Smooth muscle cell (in vitro differentiated cells): ENCODE measurements around the gene CTNNA1. TPM values are rescaled to one million over a fixed set of nuclear protein-coding genes. Genes with fewer than 3 reads are reported as not detected.

Experiments
- DNase-seq: peaks from one replicate; lab custom pipeline; 2025; ENCODE audit not compliant: unreplicated experiment; lab: John Stamatoyannopoulos, UW
- H2AFZ ChIP-seq: fragments of 200-600 bp; sonication (generic); 2 replicates; pipeline ENCODE4 v1.6.0; 2016; ENCODE audit warnings: antibody characterized with exemption, low read depth, mild to moderate bottlenecking
- H3F3A ChIP-seq: fragments of 200-600 bp; sonication (generic); 2 replicates; pipeline ENCODE4 v1.6.0; 2017; ENCODE audit warnings: antibody characterized with exemption, low read depth
- H3K27ac ChIP-seq: fragments of 200-600 bp; sonication (generic); 2 replicates; pipeline ENCODE4 v1.5.1; 2016; ENCODE audit warnings: low read depth, mild to moderate bottlenecking
- H3K27me3 ChIP-seq: fragments of 200-600 bp; sonication (generic); 2 replicates; pipeline ENCODE4 v1.6.1; 2016; ENCODE audit warnings: low read depth, mild to moderate bottlenecking
- H3K36me3 ChIP-seq: fragments of 200-600 bp; sonication (generic); 2 replicates; pipeline ENCODE4 v1.5.1; 2016; ENCODE audit warnings: low read depth
- H3K4me1 ChIP-seq: fragments of 200-600 bp; sonication (generic); 2 replicates; pipeline ENCODE4 v1.5.1; 2016; ENCODE audit warnings: low read depth
- H3K4me2 ChIP-seq: fragments of 200-600 bp; sonication (generic); 2 replicates; pipeline ENCODE4 v1.6.0; 2016; ENCODE audit warnings: mild to moderate bottlenecking
- H3K4me3 ChIP-seq: fragments of 200-600 bp; sonication (generic); 2 replicates; pipeline ENCODE4 v1.5.1; 2016; ENCODE audit warnings: mild to moderate bottlenecking
- H3K79me2 ChIP-seq: fragments of 200-600 bp; sonication (generic); 2 replicates; pipeline ENCODE4 v1.6.0; 2016; ENCODE audit warnings: low read depth, mild to moderate bottlenecking
- H3K9ac ChIP-seq: fragments of 200-600 bp; sonication (generic); 2 replicates; pipeline ENCODE4 v1.6.0; 2016; ENCODE audit warnings: low read depth
- H3K9me3 ChIP-seq: fragments of 200-600 bp; sonication (generic); replicated peaks from 2 replicates; pipeline ENCODE4 v1.5.1; 2016; ENCODE audit warnings: low read depth
- H4K20me1 ChIP-seq: fragments of 200-600 bp; sonication (generic); 2 replicates; pipeline ENCODE4 v1.6.0; 2016; ENCODE audit warnings: low read depth
- CTCF ChIP-seq: fragments of 200-600 bp; sonication (generic); IDR thresholded peaks from 2 replicates; pipeline ENCODE4 v1.5.1; 2017; ENCODE audit warnings: borderline replicate concordance, mild to moderate bottlenecking, antibody characterized with exemption; ENCODE audit not compliant: insufficient read depth, poor library complexity, severe bottlenecking
- WGBS: methylation state at CpG from one replicate; pipeline ENCODE4 v1.1.7; 2016; ENCODE audit warnings: low lambda C conversion rate; 5-methylcytosine and 5-hydroxymethylcytosine counted together
- polyA plus RNA-seq: library from polyadenylated mRNA; unstranded; fragments of >200 nt; fragmentation: Nextera tagmentation; extraction: Ambion mirVana; gene quantifications from 2 replicates; pipeline ENCODE4 v1.2.1, GENCODE V29; 2016
- total RNA-seq: library from RNA; depleted of rRNA; stranded (reverse); fragments of >200 nt; gene quantifications from 2 replicates; pipeline ENCODE4 v1.2.3, GENCODE V29; 2014

Gene CTNNA1
- total and polyA plus RNA-seq, 2 experiments from 2014 or later = 149 to 251 TPM

- no peak overlapping the region for H2AFZ ChIP-seq
- no peaks in the 10 kb centered on the region for H3K4me1 ChIP-seq
- H3K79me2 ChIP-seq = peaks cover 38% of the 10 kb centered on the region
- peaks cover 21% of the 10 kb centered on the region for H4K20me1 ChIP-seq
- H3K27ac ChIP-seq = peak overlapping the region; percentile 56
- no peak overlapping the region for H3K4me3 ChIP-seq
- H3F3A ChIP-seq = peaks cover 7% of the 10 kb centered on the region
- DNase-seq = no peak
- TF ChIP-seq CTCF = no peak
- no peaks in the 10 kb centered on the region for H3K9me3 ChIP-seq
- no peak overlapping the region for H3K4me2 ChIP-seq
- peaks cover 16% of the 10 kb centered on the region for H3K36me3 ChIP-seq
- 65% methylated on average over 6 of the region's 6 CpGs for WGBS
- no peaks in the 10 kb centered on the region for H3K27me3 ChIP-seq
- H3K9ac ChIP-seq = no peak overlapping the region
Measured at GRCh38 chr5:138900281-138900965, 147.2 kb downstream of the CTNNA1 start.

GRCh38 chr5:138901716-138902115 is 148.5 kb downstream of the CTNNA1 start:
- no peaks in the 10 kb centered on the region for H3K4me1 ChIP-seq
- H3K36me3 ChIP-seq = peaks cover 19% of the 10 kb centered on the region
- 98% methylated on average over 2 of the region's 2 CpGs for WGBS
- DNase-seq = no peak
- H4K20me1 ChIP-seq = peaks cover 24% of the 10 kb centered on the region
- H2AFZ ChIP-seq = no peak overlapping the region
- H3K4me2 ChIP-seq = no peak overlapping the region
- H3K79me2 ChIP-seq = peaks cover 26% of the 10 kb centered on the region
- no peak overlapping the region for H3K9ac ChIP-seq
- no peaks in the 10 kb centered on the region for H3K27me3 ChIP-seq
- H3F3A ChIP-seq = peaks cover 7% of the 10 kb centered on the region
- no peaks in the 10 kb centered on the region for H3K9me3 ChIP-seq
- no peak overlapping the region for H3K4me3 ChIP-seq
- TF ChIP-seq CTCF = no peak
- peak overlapping the region; percentile 3 for H3K27ac ChIP-seq

GRCh38 chr5:138903130-138903775 is 150.0 kb downstream of the CTNNA1 start:
- Histone ChIP-seq H3K9ac (peak overlapping the region; percentile 13), H2AFZ (no peak overlapping the region), H3K79me2 (peaks cover 19% of the 10 kb centered on the region), H3K27ac (peak overlapping the region; percentile 66), H3K4me2 (no peak overlapping the region), H3K27me3 (no peaks in the 10 kb centered on the region), H4K20me1 (peaks cover 38% of the 10 kb centered on the region), H3K4me1 (no peaks in the 10 kb centered on the region), H3K4me3 (no peak overlapping the region), H3K36me3 (peaks cover 17% of the 10 kb centered on the region), H3F3A (peaks cover 4% of the 10 kb centered on the region), H3K9me3 (no peaks in the 10 kb centered on the region)
- DNase-seq = no peak
- 76% methylated on average over 10 of the region's 10 CpGs for WGBS
- TF ChIP-seq CTCF = no peak
